Astrocyte of the spinal cord (primary cell): Measurements from ENCODE around the gene PLEKHG4B.

Source experiments
- DNase-seq: peaks from one replicate; pipeline ENCODE4 v3.0.0; 2011; ENCODE audit warnings: low read depth, low spot score
- H3K4me3 ChIP-seq: 2 replicates; pipeline ENCODE4 v1.5.1; 2011; ENCODE audit warnings: low read depth, mild to moderate bottlenecking, low read length, moderate library complexity
- in situ Hi-C: cut with HindIII; loops from 2 replicates; pipeline ENCODE4 v1.10.0; 2017; ENCODE audit warnings: low sequenced_read_pairs
- TF ChIP-seq, protein P1 (sequence below): IDR thresholded peaks from 2 replicates; pipeline ENCODE4 v1.5.1; 2012; ENCODE audit warnings: low read depth, mild to moderate bottlenecking, low read length, inconsistent platforms

The PLEKHG4B gene

GRCh38 chr5:191036-191948, 99.3 kb downstream of the PLEKHG4B start, which contains the start of gene LRRC14B:
Gene LRRC14B, plus strand, starts transcription at chr5:191495. Its CDS starts 44 bp downstream, at chr5:191539.
- in situ Hi-C loops, result no loop called here
- DNase-seq, result no peak
- TF ChIP-seq, protein P1, sequence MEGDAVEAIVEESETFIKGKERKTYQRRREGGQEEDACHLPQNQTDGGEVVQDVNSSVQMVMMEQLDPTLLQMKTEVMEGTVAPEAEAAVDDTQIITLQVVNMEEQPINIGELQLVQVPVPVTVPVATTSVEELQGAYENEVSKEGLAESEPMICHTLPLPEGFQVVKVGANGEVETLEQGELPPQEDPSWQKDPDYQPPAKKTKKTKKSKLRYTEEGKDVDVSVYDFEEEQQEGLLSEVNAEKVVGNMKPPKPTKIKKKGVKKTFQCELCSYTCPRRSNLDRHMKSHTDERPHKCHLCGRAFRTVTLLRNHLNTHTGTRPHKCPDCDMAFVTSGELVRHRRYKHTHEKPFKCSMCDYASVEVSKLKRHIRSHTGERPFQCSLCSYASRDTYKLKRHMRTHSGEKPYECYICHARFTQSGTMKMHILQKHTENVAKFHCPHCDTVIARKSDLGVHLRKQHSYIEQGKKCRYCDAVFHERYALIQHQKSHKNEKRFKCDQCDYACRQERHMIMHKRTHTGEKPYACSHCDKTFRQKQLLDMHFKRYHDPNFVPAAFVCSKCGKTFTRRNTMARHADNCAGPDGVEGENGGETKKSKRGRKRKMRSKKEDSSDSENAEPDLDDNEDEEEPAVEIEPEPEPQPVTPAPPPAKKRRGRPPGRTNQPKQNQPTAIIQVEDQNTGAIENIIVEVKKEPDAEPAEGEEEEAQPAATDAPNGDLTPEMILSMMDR, result no peak
- H3K4me3 ChIP-seq, result no peak within 1 kb of the TSS

GRCh38 chr5:191949-192690, 100.2 kb downstream of the PLEKHG4B start:
- H3K4me3 ChIP-seq, result no peak overlapping the region
- DNase-seq, result no peak
- in situ Hi-C loops, result no loop called here
- TF ChIP-seq, protein P1, result no peak

DNA sequence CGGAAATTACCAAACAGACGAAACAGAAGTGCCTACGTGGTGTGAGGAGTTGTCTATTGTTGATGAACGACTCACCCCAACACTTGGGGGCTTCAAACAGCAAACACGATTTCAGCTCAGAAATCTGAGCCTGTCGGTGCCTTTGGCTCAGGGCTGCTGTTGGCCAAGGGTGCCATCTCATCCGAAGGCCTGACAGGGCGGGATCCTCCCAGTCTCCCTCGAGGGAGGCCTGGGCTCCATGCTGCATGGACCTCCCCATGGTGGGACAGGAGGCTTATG, 100.7 kb downstream of the PLEKHG4B start:
- TF ChIP-seq, protein P1, result no peak
- no peak overlapping the region for H3K4me3 ChIP-seq
- in situ Hi-C loops, result no loop called here
- no peak for DNase-seq

- no peak for DNase-seq
- TF ChIP-seq, protein P1, result no peak
- in situ Hi-C loops, result no loop called here
- H3K4me3 ChIP-seq, result no peak overlapping the region
Measured at GRCh38 chr5:192970-193831, 101.2 kb downstream of the PLEKHG4B start.

DNA sequence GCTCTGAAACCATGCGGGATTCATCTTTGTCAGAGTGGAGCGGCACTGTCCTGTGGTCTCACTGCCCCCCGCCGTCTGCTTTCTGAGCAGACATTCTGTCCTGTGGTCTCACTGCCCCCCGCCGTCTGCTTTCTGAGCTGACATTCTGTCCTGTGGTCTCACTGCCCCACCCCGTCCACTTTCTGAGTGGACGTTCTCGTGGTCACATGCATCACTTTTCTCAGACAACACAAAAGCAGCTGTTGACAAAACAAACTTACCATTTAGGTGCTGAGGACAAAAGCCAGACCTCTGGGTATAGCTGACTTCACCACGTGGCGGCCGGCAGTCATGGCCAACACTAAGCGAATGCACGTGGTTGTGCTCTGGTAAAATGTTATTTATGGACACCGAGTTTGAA, 102.1 kb downstream of the PLEKHG4B start:
- DNase-seq, result no peak
- TF ChIP-seq, protein P1, result no peak
- in situ Hi-C loops, result no loop called here
- no peak overlapping the region for H3K4me3 ChIP-seq

- in situ Hi-C loops, result no loop called here
- no peak for DNase-seq
- H3K4me3 ChIP-seq, result no peak overlapping the region
- TF ChIP-seq, protein P1, result no peak
Measured at GRCh38 chr5:194603-195209, 102.7 kb downstream of the PLEKHG4B start.
